B cell (primary cell): ENCODE results near the gene THBS2. TPM values are rescaled to one million over a fixed set of nuclear protein-coding genes. Genes with fewer than 3 reads are reported as not detected.

Experiments used
- ATAC-seq: fragments of 200-7000 bp; cut with Tn5 transposase; one replicate; pipeline ENCODE4 v1.10.0; 2021; ENCODE audit warnings: low read depth, mild to moderate bottlenecking, moderate number of reproducible peaks, moderate library complexity
- CTCF ChIA-PET: fragments of 350-600 bp; sonication (Branson Sonifier 250); formaldehyde crosslinking; loops from one replicate; lab custom pipeline; 2021; ENCODE audit warnings: antibody characterized with exemption, inconsistent platforms; lab: Charles Lee
- POLR2A ChIA-PET: fragments of 350-600 bp; sonication (Branson Sonifier 250); formaldehyde crosslinking; loops from one replicate; lab custom pipeline; 2021; ENCODE audit warnings: antibody characterized with exemption; lab: Charles Lee
- DNase-seq: peaks from one replicate; pipeline ENCODE4 v3.0.0; 2013
- H2AFZ ChIP-seq: 2 replicates; pipeline ENCODE4 v1.6.1; 2012; ENCODE audit warnings: mild to moderate bottlenecking, low read depth, low read length; ENCODE audit not compliant: insufficient read depth, poor library complexity, severe bottlenecking
- H3K27ac ChIP-seq, 2 donors: 1 replicate in 1 of 2; 2 replicates in 1 of 2; pipeline ENCODE4 v1.5.1; 2012 to 2013; ENCODE audit warnings: low read length in 2 of 2, mild to moderate bottlenecking in 2 of 2, moderate library complexity in 1 of 2
- H3K27me3 ChIP-seq, 4 experiments: fragments of 200-600 bp in 1 of 4; sonication (generic) in 1 of 4; replicated peaks in 1 of 4; 1 replicate in 2 of 4; 2 replicates in 2 of 4; pipeline versions ENCODE4 v1.6.1 to v1.7.0; 2013 to 2016; ENCODE audit warnings: low read length in 3 of 4, mild to moderate bottlenecking in 2 of 4, mixed read lengths in 1 of 4, moderate library complexity in 1 of 4; ENCODE audit not compliant: insufficient read depth in 4 of 4, control insufficient read depth in 3 of 4; ENCODE audit errors: control extremely low read depth in 1 of 4
- H3K36me3 ChIP-seq, 2 experiments: replicated peaks in 1 of 2; 1 replicate in 1 of 2; 2 replicates in 1 of 2; pipeline versions ENCODE4 v1.6.1 to v1.7.1; 2013; ENCODE audit warnings: low read length in 1 of 2; ENCODE audit not compliant: insufficient read depth in 2 of 2, control insufficient read depth in 1 of 2; ENCODE audit errors: control extremely low read depth in 1 of 2, extremely low read depth in 1 of 2
- H3K4me1 ChIP-seq, 2 donors: fragments of 200-600 bp in 1 of 2; sonication (generic) in 1 of 2; 1 replicate in 1 of 2; 2 replicates in 1 of 2; pipeline versions ENCODE4 v1.5.1 to v1.6.1; 2013 to 2017; ENCODE audit warnings: low read length in 2 of 2; ENCODE audit not compliant: control insufficient read depth in 2 of 2, insufficient read depth in 2 of 2
- H3K4me2 ChIP-seq: replicated peaks from 2 replicates; pipeline ENCODE3; 2012; ENCODE audit warnings: mild to moderate bottlenecking, low read depth, low read length; ENCODE audit not compliant: poor library complexity, severe bottlenecking
- H3K4me3 ChIP-seq, 5 experiments: fragments of 200-600 bp in 1 of 5; sonication (generic) in 1 of 5; 1 replicate in 3 of 5; 2 replicates in 2 of 5; pipeline versions ENCODE4 v1.5.1 to v1.7.0; 2011 to 2016; ENCODE audit warnings: low read length in 4 of 5, mild to moderate bottlenecking in 4 of 5, low read depth in 2 of 5, control low read depth in 1 of 5, moderate library complexity in 1 of 5; ENCODE audit not compliant: insufficient read depth in 1 of 5; ENCODE audit errors: control extremely low read depth in 1 of 5, extremely low read depth in 1 of 5
- H3K79me2 ChIP-seq: fragments of 200-600 bp; sonication (generic); one replicate; pipeline ENCODE4 v1.6.0; 2016; ENCODE audit warnings: low read length; ENCODE audit not compliant: control insufficient read depth, insufficient read depth
- H3K9ac ChIP-seq: fragments of 200-600 bp; sonication (generic); 2 replicates; pipeline ENCODE4 v1.6.1; 2017; ENCODE audit warnings: mild to moderate bottlenecking, low read length, moderate library complexity
- H3K9me3 ChIP-seq, 3 donors: one replicate each; pipeline versions ENCODE4 v1.6.1 to v1.7.1; 2013; ENCODE audit warnings: low read length in 2 of 3; ENCODE audit not compliant: control insufficient read depth in 2 of 3, insufficient read depth in 1 of 3; ENCODE audit errors: control extremely low read depth in 1 of 3
- H4K20me1 ChIP-seq: 2 replicates; pipeline ENCODE4 v1.6.0; 2012; ENCODE audit warnings: mild to moderate bottlenecking, low read length; ENCODE audit not compliant: insufficient read depth, control insufficient read depth, poor library complexity, severe bottlenecking
- H3K27ac Mint-ChIP-seq: one replicate; pipeline ENCODE4 v1.8.0; 2021; ENCODE audit warnings: mixed read lengths
- H3K27me3 Mint-ChIP-seq: one replicate; pipeline ENCODE4 v1.8.0; 2021; ENCODE audit warnings: mixed read lengths
- H3K4me1 Mint-ChIP-seq: one replicate; pipeline ENCODE4 v1.8.0; 2021; ENCODE audit warnings: mixed read lengths
- H3K4me3 Mint-ChIP-seq: one replicate; pipeline ENCODE4 v1.8.0; 2021; ENCODE audit warnings: mixed read lengths
- H3K9me3 Mint-ChIP-seq: one replicate; pipeline ENCODE4 v1.8.0; 2022; ENCODE audit warnings: mixed read lengths; ENCODE audit not compliant: insufficient read depth
- CTCF ChIP-seq: fragments of 200-600 bp; IDR thresholded peaks from one replicate; pipeline ENCODE4 v1.8.0; 2022; ENCODE audit warnings: antibody characterized with exemption, mild to moderate bottlenecking
- EZH2 ChIP-seq: IDR thresholded peaks from 2 replicates; pipeline ENCODE4 v1.6.1; 2012; ENCODE audit warnings: borderline replicate concordance, low read depth, mild to moderate bottlenecking, moderate library complexity, low read length; ENCODE audit not compliant: insufficient read depth, poor library complexity, severe bottlenecking
- WGBS: methylation state at CpG from one replicate; pipeline ENCODE4 v1.1.5; 2013; ENCODE audit warnings: missing lambda C conversion rate; ENCODE audit not compliant: insufficient coverage; 5-methylcytosine and 5-hydroxymethylcytosine counted together
- intact Hi-C: fragments of 100-400 bp; cut with micrococcal nuclease; formaldehyde crosslinking; loops from one replicate; pipeline ENCODE4 v1.10.0; 2022
- polyA plus RNA-seq: library from polyadenylated mRNA; depleted of rRNA; stranded (reverse); fragments of >200 nt; gene quantifications from 2 replicates; pipeline ENCODE4 v1.2.3, GENCODE V29; 2012
- total RNA-seq, 2 donors: library from RNA; stranded (reverse); fragments of 120-200 nt in 1 of 2; gene quantifications; 1 replicate in 1 of 2; 2 replicates in 1 of 2; pipeline versions ENCODE4 v1.2.3 to v1.2.4, GENCODE V29; 2013 to 2022

Gene THBS2
- total and polyA plus RNA-seq, 2 donors (not counting 1 experiment from before 2014, with no cell fraction given), result not detected

GRCh38 chr6:169269180-169270076 is 15.8 kb upstream of the THBS2 start:
- H3K4me3 Mint-ChIP-seq, result no peak overlapping the region
- ChIA-PET POLR2A (no interaction called here), CTCF (no interaction called here)
- Histone ChIP-seq H3K9ac (no peak overlapping the region), H3K9me3 (peaks cover 0 to 2% (median 0%) of the 10 kb centered on the region in 3 donors), H4K20me1 (no peaks in the 10 kb centered on the region), H3K4me3 (no peak overlapping the region), H3K36me3 (no peaks in the 10 kb centered on the region), H3K4me1 (no peaks in the 10 kb centered on the region), H2AFZ (no peak overlapping the region), H3K27ac (no peak overlapping the region), H3K27me3 (no peaks in the 10 kb centered on the region), H3K4me2 (no peak overlapping the region), H3K79me2 (no peaks in the 10 kb centered on the region)
- no peak for ATAC-seq
- H3K4me1 Mint-ChIP-seq, result no peaks in the 10 kb centered on the region
- TF ChIP-seq CTCF (no peak), EZH2 (no peak)
- H3K27ac Mint-ChIP-seq, result no peak overlapping the region
- intact Hi-C loops, result no loop called here
- H3K9me3 Mint-ChIP-seq, result no peaks in the 10 kb centered on the region
- no peaks in the 10 kb centered on the region for H3K27me3 Mint-ChIP-seq
- WGBS, result 74% methylated on average over 4 of the region's 9 CpGs
- no peak for DNase-seq

- intact Hi-C loops, result no loop called here
- Histone ChIP-seq H3K9me3 (peaks cover 0 to 2% (median 0%) of the 10 kb centered on the region in 3 donors), H2AFZ (no peak overlapping the region), H4K20me1 (no peaks in the 10 kb centered on the region), H3K36me3 (no peaks in the 10 kb centered on the region), H3K4me3 (no peak overlapping the region), H3K4me1 (no peaks in the 10 kb centered on the region), H3K4me2 (no peak overlapping the region), H3K79me2 (no peaks in the 10 kb centered on the region), H3K9ac (no peak overlapping the region), H3K27ac (no peak overlapping the region), H3K27me3 (no peaks in the 10 kb centered on the region)
- Mint-ChIP-seq H3K27ac (no peak overlapping the region), H3K9me3 (no peaks in the 10 kb centered on the region), H3K27me3 (no peaks in the 10 kb centered on the region), H3K4me3 (no peak overlapping the region), H3K4me1 (no peaks in the 10 kb centered on the region)
- no peak for TF ChIP-seq EZH2
- no peak for TF ChIP-seq CTCF
- CTCF ChIA-PET, result no interaction called here
- ATAC-seq (no peak), DNase-seq (no peak)
- 100% methylated on average over 1 of the region's 1 CpG for WGBS
- POLR2A ChIA-PET, result no interaction called here
Observed at GRCh38 chr6:169268276-169268675, 14.6 kb upstream of the THBS2 start.
